HG03066 (cell line): ENCODE measurements around the gene RRP1B.
"Not testable (repeated sequence)": the region's sequence is repeated elsewhere in the genome, so short reads cannot be mapped to it uniquely, and the experiment has no call there.

ENCODE experiments used
- ATAC-seq: cut with Tn5 transposase; IDR thresholded peaks from one replicate; pipeline ENCODE4 v1.9.1; 2021; ENCODE audit warnings: low read depth; ENCODE audit not compliant: unreplicated experiment

The RRP1B gene

GRCh38 chr21:43667191-43667904 is 8.0 kb downstream of the RRP1B start:
- no peak for ATAC-seq

GRCh38 chr21:43669828-43670605 is 10.7 kb downstream of the RRP1B start:
- ATAC-seq: no peak

- no peak for ATAC-seq
Measured at GRCh38 chr21:43675871-43676270, 16.5 kb downstream of the RRP1B start.

GRCh38 chr21:43676391-43676790 is 17.0 kb downstream of the RRP1B start:
- ATAC-seq: no peak

GRCh38 chr21:43679951-43680350 is 20.6 kb downstream of the RRP1B start:
- no peak for ATAC-seq

- ATAC-seq: not testable (repeated sequence)
Measured at GRCh38 chr21:43680421-43680820, 21.1 kb downstream of the RRP1B start.

- no peak for ATAC-seq
Measured at GRCh38 chr21:43681650-43682049, 22.3 kb downstream of the RRP1B start.

GRCh38 chr21:43684424-43684823 is 25.1 kb downstream of the RRP1B start:
- ATAC-seq: no peak

- no peak for ATAC-seq
Measured at GRCh38 chr21:43686811-43687565, 27.6 kb downstream of the RRP1B start.

GRCh38 chr21:43687566-43688399 is 28.4 kb downstream of the RRP1B start:
- ATAC-seq: no peak

GRCh38 chr21:43688906-43689305 is 29.5 kb downstream of the RRP1B start:
- no peak for ATAC-seq

GRCh38 chr21:43689556-43690337 is 30.4 kb downstream of the RRP1B start:
- ATAC-seq: no peak

GRCh38 chr21:43690346-43690745 is 31.0 kb downstream of the RRP1B start:
- no peak for ATAC-seq

- no peak for ATAC-seq
Measured at GRCh38 chr21:43691086-43691795, 31.9 kb downstream of the RRP1B start.

- no peak for ATAC-seq
Measured at GRCh38 chr21:43691801-43692200, 32.4 kb downstream of the RRP1B start.

GRCh38 chr21:43692949-43693348 is 33.6 kb downstream of the RRP1B start:
- no peak for ATAC-seq

GRCh38 chr21:43693981-43694380 is 34.6 kb downstream of the RRP1B start:
- no peak for ATAC-seq

GRCh38 chr21:43694437-43695079 is 35.2 kb downstream of the RRP1B start:
- no peak for ATAC-seq

GRCh38 chr21:43696214-43696613 is 36.9 kb downstream of the RRP1B start:
- no peak for ATAC-seq
